Measurements from ENCODE around the gene GABRA4.

- TF ChIP-seq TSHZ2 (CRISPR knock-in tag; IDR thresholded peaks at IDR 0.05), result no peak
- TF ChIP-seq ZNF8 (CRISPR knock-in tag; IDR thresholded peaks at IDR 0.05), result no peak
- no peak for TF ChIP-seq TOX (CRISPR knock-in tag; IDR thresholded peaks at IDR 0.05; ENCODE audit: borderline replicate concordance)
- no peak for TF ChIP-seq ARNTL (CRISPR knock-in tag; IDR thresholded peaks at IDR 0.05; ENCODE audit: borderline replicate concordance, low read depth)
- TF ChIP-seq GLIS3 (CRISPR knock-in tag; IDR thresholded peaks at IDR 0.05), result no peak
- TF ChIP-seq ZFP30 (CRISPR knock-in tag; IDR thresholded peaks at IDR 0.05), result no peak
- no peak for TF ChIP-seq OSR1 (CRISPR knock-in tag; IDR thresholded peaks at IDR 0.05)
- no peak for TF ChIP-seq RARB (CRISPR knock-in tag; IDR thresholded peaks at IDR 0.05)
- TF ChIP-seq CREB5 (CRISPR knock-in tag; IDR thresholded peaks at IDR 0.05; ENCODE audit: low read depth), result no peak
Measured at GRCh38 chr4:46946919-46947536, 46.4 kb downstream of the GABRA4 start.

Measured in SK-N-SH treated with all-trans-retinoic acid at 6 μM for 48 hours (cell line).